ENCODE data around the gene MTAP. TPM values are rescaled to one million over a fixed set of nuclear protein-coding genes. Genes with fewer than 3 reads are reported as not detected.
A peak's percentile ranks its signal among the peaks of the same experiment; 100 is the strongest.

Gene MTAP
- total and polyA plus RNA-seq, 7 donors = 4.3 to 16.6 (median 14.8) TPM

- no peak for ATAC-seq
- H3K9me3 ChIP-seq = no peaks in the 10 kb centered on the region
- no peak for DNase-seq
- H3K4me1 ChIP-seq = peaks cover 7% of the 10 kb centered on the region
- TF ChIP-seq CTCF (IDR thresholded peaks at IDR 0.05) = no peak
- H3K27me3 ChIP-seq (ENCODE audit: insufficient read depth in 3 of 3, low read length in 2 of 3) = peaks cover 5 to 51% (median 16%) of the 10 kb centered on the region in 3 donors
- H3K27ac ChIP-seq = no peak overlapping the region
- H3K4me3 ChIP-seq = no peak overlapping the region
- intact Hi-C loops (cut with DNase I) = no loop called here
- H3K36me3 ChIP-seq (ENCODE audit: insufficient read depth in 1 of 2, low read depth in 1 of 2) = no peaks in the 10 kb centered on the region
- 87 to 95% (median 90%) methylated on average over 2 of the region's 2 CpGs for WGBS, 3 donors
Measured at GRCh38 chr9:21961569-21961968, 159.1 kb downstream of the MTAP start.

- Histone ChIP-seq H3K27me3 (ENCODE audit: insufficient read depth in 3 of 3, low read length in 2 of 3) (peaks cover 5 to 84% (median 33%) of the 10 kb centered on the region in 3 donors), H3K4me3 (peak overlapping the region; percentile 50), H3K9me3 (no peaks in the 10 kb centered on the region), H3K4me1 (peaks cover 14% of the 10 kb centered on the region), H3K27ac (no peak overlapping the region), H3K36me3 (ENCODE audit: insufficient read depth in 1 of 2, low read depth in 1 of 2) (no peaks in the 10 kb centered on the region)
- 1 to 3% (median 3%) methylated on average over 29 of the region's 29 CpGs for WGBS, 3 donors
- peak in 1 of 2 donors; percentile 59 for DNase-seq
- no peak for TF ChIP-seq CTCF (IDR thresholded peaks at IDR 0.05)
- ATAC-seq = peak in 2 of 4 donors; percentile 44 to 54
- intact Hi-C loops (cut with DNase I) = no loop called here
Measured at GRCh38 chr9:21964925-21965385, 162.5 kb downstream of the MTAP start.

- intact Hi-C loops (cut with DNase I) = no loop called here
- H3K27me3 ChIP-seq (ENCODE audit: insufficient read depth in 3 of 3, low read length in 2 of 3) = peaks cover 5 to 90% (median 39%) of the 10 kb centered on the region in 3 donors
- peak; percentile 52 to 62 for DNase-seq
Measured at GRCh38 chr9:21965401-21965951, 163.0 kb downstream of the MTAP start.

GRCh38 chr9:21966140-21966851 lies 163.9 kb downstream of the MTAP start:
- intact Hi-C loops (cut with DNase I) = no loop called here
- 18 to 20% (median 20%) methylated on average over 15 of the region's 15 CpGs for WGBS, 3 donors

More at GRCh38 chr9:21965401-21965951, 163.0 kb downstream of the MTAP start:
- peak; percentile 42 to 80 (median 76) for ATAC-seq
- Histone ChIP-seq H3K9me3 (no peaks in the 10 kb centered on the region), H3K4me3 (peak overlapping the region; percentile 50), H3K4me1 (peaks cover 14% of the 10 kb centered on the region), H3K36me3 (ENCODE audit: insufficient read depth in 1 of 2, low read depth in 1 of 2) (no peaks in the 10 kb centered on the region), H3K27ac (no peak overlapping the region)
- WGBS, 3 donors = 3% methylated on average over 30 of the region's 30 CpGs
- TF ChIP-seq CTCF (IDR thresholded peaks at IDR 0.05) = no peak

More at GRCh38 chr9:21966140-21966851, 163.9 kb downstream of the MTAP start:
- no peak overlapping the region for H3K27ac ChIP-seq
- peaks cover 5 to 95% (median 41%) of the 10 kb centered on the region in 3 donors for H3K27me3 ChIP-seq (ENCODE audit: insufficient read depth in 3 of 3, low read length in 2 of 3)
- no peak overlapping the region for H3K4me3 ChIP-seq
- H3K4me1 ChIP-seq = peaks cover 14% of the 10 kb centered on the region
- DNase-seq = no peak
- no peak for TF ChIP-seq CTCF (IDR thresholded peaks at IDR 0.05)
- ATAC-seq = no peak
- H3K36me3 ChIP-seq (ENCODE audit: insufficient read depth in 1 of 2, low read depth in 1 of 2) = no peaks in the 10 kb centered on the region
- H3K9me3 ChIP-seq = no peaks in the 10 kb centered on the region
